Tibial artery (tissue), 4 donors: Measurements from ENCODE around the gene JAM3.

Experiments
- DNase-seq, 2 donors: peaks; one replicate each; pipeline ENCODE4 v3.0.0-alpha.2; 2019
- H3K27ac ChIP-seq, 2 donors: fragments of 200-600 bp; sonication (generic) in 1 of 2; 1 replicate in 1 of 2; 2 replicates in 1 of 2; pipeline ENCODE4 v1.5.1; 2018 to 2019; ENCODE audit warnings: mild to moderate bottlenecking in 1 of 2
- H3K27me3 ChIP-seq, 2 donors: fragments of 200-600 bp; sonication (generic) in 1 of 2; one replicate each; pipeline versions ENCODE4 v1.5.1 to v1.6.0; 2016 to 2019
- H3K36me3 ChIP-seq, 3 donors: fragments of 200-600 bp; sonication (generic) in 2 of 3; one replicate each; pipeline ENCODE4 v1.5.1; 2016 to 2019; ENCODE audit warnings: mild to moderate bottlenecking in 2 of 3
- H3K4me1 ChIP-seq, 4 donors: fragments of 200-600 bp; sonication (generic) in 2 of 4; 1 replicate in 3 of 4; 2 replicates in 1 of 4; pipeline ENCODE4 v1.5.1; 2016 to 2019
- H3K4me3 ChIP-seq, 2 donors: fragments of 200-600 bp; sonication (generic) in 1 of 2; 1 replicate in 1 of 2; 2 replicates in 1 of 2; pipeline ENCODE4 v1.5.1; 2018 to 2019; ENCODE audit warnings: mild to moderate bottlenecking in 2 of 2
- H3K9me3 ChIP-seq, 3 donors: fragments of 200-600 bp; sonication (generic) in 1 of 3; one replicate each; pipeline ENCODE4 v1.5.1; 2016 to 2019
- CTCF ChIP-seq, 2 experiments: fragments of 200-600 bp in 1 of 2; fragments of 450-650 bp in 1 of 2; IDR thresholded peaks; one replicate each; pipeline ENCODE4 v1.5.1; 2017 to 2019; ENCODE audit warnings: antibody characterized with exemption in 2 of 2, mild to moderate bottlenecking in 1 of 2, moderate library complexity in 1 of 2
- intact Hi-C: fragments of 100-400 bp; cut with DNase I; formaldehyde crosslinking; loops from one replicate; pipeline ENCODE4 v1.15.0; 2023; ENCODE audit warnings: low total_unique reads

Gene JAM3

GRCh38 chr11:134146598-134146997 lies 77.7 kb downstream of the JAM3 start:
- TF ChIP-seq CTCF (IDR thresholded peaks at IDR 0.05) = no peak
- DNase-seq = no peak

GRCh38 chr11:134149371-134149770 lies 80.5 kb downstream of the JAM3 start:
- intact Hi-C loops = no loop called here
- no peak for DNase-seq
- H3K27me3 ChIP-seq = no peaks in the 10 kb centered on the region
- no peak overlapping the region for H3K4me3 ChIP-seq
- H3K36me3 ChIP-seq = peaks cover 40 to 84% (median 41%) of the 10 kb centered on the region in 3 donors
- no peak for TF ChIP-seq CTCF (IDR thresholded peaks at IDR 0.05)
- H3K4me1 ChIP-seq = peaks cover 0 to 13% (median 6%) of the 10 kb centered on the region in 4 donors
- H3K27ac ChIP-seq = no peak overlapping the region
- H3K9me3 ChIP-seq = no peaks in the 10 kb centered on the region

More at GRCh38 chr11:134146598-134146997, 77.7 kb downstream of the JAM3 start:
- H3K27me3 ChIP-seq = no peaks in the 10 kb centered on the region
- intact Hi-C loops = no loop called here
- peaks cover 25 to 65% (median 31%) of the 10 kb centered on the region in 3 donors for H3K36me3 ChIP-seq
- H3K9me3 ChIP-seq = no peaks in the 10 kb centered on the region
- H3K27ac ChIP-seq = no peak overlapping the region
- H3K4me3 ChIP-seq = no peak overlapping the region
- H3K4me1 ChIP-seq = peaks cover 0 to 13% (median 6%) of the 10 kb centered on the region in 4 donors

- DNase-seq = no peak
- intact Hi-C loops = no loop called here
- H3K36me3 ChIP-seq = peaks cover 35 to 84% (median 41%) of the 10 kb centered on the region in 3 donors
- H3K4me1 ChIP-seq = peaks cover 0 to 13% (median 6%) of the 10 kb centered on the region in 4 donors
- no peak for TF ChIP-seq CTCF (IDR thresholded peaks at IDR 0.05)
- H3K27ac ChIP-seq = no peak overlapping the region
- H3K27me3 ChIP-seq = no peaks in the 10 kb centered on the region
- no peaks in the 10 kb centered on the region for H3K9me3 ChIP-seq
- H3K4me3 ChIP-seq = no peak overlapping the region
Measured at GRCh38 chr11:134150195-134150903, 81.5 kb downstream of the JAM3 start.

DNA sequence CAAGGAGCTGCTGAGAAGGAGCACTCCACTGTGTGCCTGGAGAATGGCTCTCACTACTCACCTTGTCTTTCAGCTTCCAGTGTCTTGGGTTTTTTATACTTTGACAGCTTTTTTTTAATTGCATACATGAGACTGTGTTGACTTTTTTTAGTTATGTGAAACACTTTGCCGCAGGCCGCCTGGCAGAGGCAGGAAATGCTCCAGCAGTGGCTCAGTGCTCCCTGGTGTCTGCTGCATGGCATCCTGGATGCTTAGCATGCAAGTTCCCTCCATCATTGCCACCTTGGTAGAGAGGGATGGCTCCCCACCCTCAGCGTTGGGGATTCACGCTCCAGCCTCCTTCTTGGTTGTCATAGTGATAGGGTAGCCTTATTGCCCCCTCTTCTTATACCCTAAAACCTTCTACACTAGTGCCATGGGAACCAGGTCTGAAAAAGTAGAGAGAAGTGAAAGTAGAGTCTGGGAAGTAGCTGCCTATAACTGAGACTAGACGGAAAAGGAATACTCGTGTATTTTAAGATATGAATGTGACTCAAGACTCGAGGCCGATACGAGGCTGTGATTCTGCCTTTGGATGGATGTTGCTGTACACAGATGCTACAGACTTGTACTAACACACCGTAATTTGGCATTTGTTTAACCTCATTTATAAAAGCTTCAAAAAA lies 82.3 kb downstream of the JAM3 start:
- Histone ChIP-seq H3K27ac (no peak overlapping the region), H3K4me3 (no peak overlapping the region), H3K36me3 (peaks cover 40 to 84% (median 41%) of the 10 kb centered on the region in 3 donors), H3K9me3 (no peaks in the 10 kb centered on the region), H3K27me3 (no peaks in the 10 kb centered on the region), H3K4me1 (peaks cover 0 to 13% (median 6%) of the 10 kb centered on the region in 4 donors)
- no peak for TF ChIP-seq CTCF (IDR thresholded peaks at IDR 0.05)
- intact Hi-C loops = no loop called here
- no peak for DNase-seq

GRCh38 chr11:134152696-134153095 lies 83.8 kb downstream of the JAM3 start:
- TF ChIP-seq CTCF (IDR thresholded peaks at IDR 0.05) = no peak
- H3K27ac ChIP-seq = no peak overlapping the region
- H3K9me3 ChIP-seq = no peaks in the 10 kb centered on the region
- H3K4me3 ChIP-seq = no peak overlapping the region
- intact Hi-C loops = no loop called here
- H3K27me3 ChIP-seq = no peaks in the 10 kb centered on the region
- peaks cover 0 to 12% (median 3%) of the 10 kb centered on the region in 4 donors for H3K4me1 ChIP-seq
- no peak for DNase-seq
- peaks cover 46 to 94% (median 51%) of the 10 kb centered on the region in 3 donors for H3K36me3 ChIP-seq
